ENCODE data around the gene SSBP3.
A peak's percentile ranks its signal among the peaks of the same experiment; 100 is the strongest.

SSBP3 gene

GRCh38 chr1:54384471-54384870, 21.7 kb downstream of the SSBP3 start:
- TF ChIP-seq, protein P1, sequence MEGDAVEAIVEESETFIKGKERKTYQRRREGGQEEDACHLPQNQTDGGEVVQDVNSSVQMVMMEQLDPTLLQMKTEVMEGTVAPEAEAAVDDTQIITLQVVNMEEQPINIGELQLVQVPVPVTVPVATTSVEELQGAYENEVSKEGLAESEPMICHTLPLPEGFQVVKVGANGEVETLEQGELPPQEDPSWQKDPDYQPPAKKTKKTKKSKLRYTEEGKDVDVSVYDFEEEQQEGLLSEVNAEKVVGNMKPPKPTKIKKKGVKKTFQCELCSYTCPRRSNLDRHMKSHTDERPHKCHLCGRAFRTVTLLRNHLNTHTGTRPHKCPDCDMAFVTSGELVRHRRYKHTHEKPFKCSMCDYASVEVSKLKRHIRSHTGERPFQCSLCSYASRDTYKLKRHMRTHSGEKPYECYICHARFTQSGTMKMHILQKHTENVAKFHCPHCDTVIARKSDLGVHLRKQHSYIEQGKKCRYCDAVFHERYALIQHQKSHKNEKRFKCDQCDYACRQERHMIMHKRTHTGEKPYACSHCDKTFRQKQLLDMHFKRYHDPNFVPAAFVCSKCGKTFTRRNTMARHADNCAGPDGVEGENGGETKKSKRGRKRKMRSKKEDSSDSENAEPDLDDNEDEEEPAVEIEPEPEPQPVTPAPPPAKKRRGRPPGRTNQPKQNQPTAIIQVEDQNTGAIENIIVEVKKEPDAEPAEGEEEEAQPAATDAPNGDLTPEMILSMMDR (IDR thresholded peaks at IDR 0.05) = no peak
- Histone ChIP-seq H3K27me3 (no peaks in the 10 kb centered on the region), H3K4me3 (no peak overlapping the region), H3K4me1 (peaks cover 5 to 60% (median 45%) of the 10 kb centered on the region in 4 donors), H3K9me3 (no peaks in the 10 kb centered on the region), H3K27ac (peak overlapping the region; percentile 51 to 53), H3K36me3 (peaks cover 0 to 22% (median 6%) of the 10 kb centered on the region in 3 donors)
- no peak for DNase-seq
- intact Hi-C loops (cut with DNase I; ENCODE audit: low total_unique reads) = no loop called here

DNA sequence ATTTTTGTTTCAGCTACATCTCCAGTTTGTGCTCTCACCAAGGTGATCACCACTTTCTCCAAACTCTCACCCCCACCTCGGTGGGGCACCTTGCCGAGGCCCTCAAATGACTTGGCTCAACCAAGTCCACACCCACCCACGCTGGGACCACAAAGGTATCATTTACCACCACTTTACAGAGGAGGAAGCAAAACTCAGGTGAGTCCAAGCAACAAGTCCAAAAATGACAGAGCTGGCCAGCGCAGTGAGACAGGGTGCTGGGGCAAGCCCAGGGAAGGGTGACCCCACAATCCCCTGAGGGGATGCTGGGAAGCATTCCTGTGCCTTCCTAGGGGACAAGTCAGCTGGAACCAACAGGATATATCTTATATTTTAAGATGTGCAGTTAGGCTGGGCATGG, 24.7 kb downstream of the SSBP3 start:
- H3K4me1 ChIP-seq = peaks cover 5 to 64% (median 41%) of the 10 kb centered on the region in 4 donors
- H3K9me3 ChIP-seq = no peaks in the 10 kb centered on the region
- no peaks in the 10 kb centered on the region for H3K27me3 ChIP-seq
- no peak for DNase-seq
- peaks cover 0 to 16% (median 6%) of the 10 kb centered on the region in 3 donors for H3K36me3 ChIP-seq
- no peak overlapping the region for H3K4me3 ChIP-seq
- intact Hi-C loops (cut with DNase I; ENCODE audit: low total_unique reads) = no loop called here
- TF ChIP-seq, protein P1 (IDR thresholded peaks at IDR 0.05) = no peak
- no peak overlapping the region for H3K27ac ChIP-seq

DNA sequence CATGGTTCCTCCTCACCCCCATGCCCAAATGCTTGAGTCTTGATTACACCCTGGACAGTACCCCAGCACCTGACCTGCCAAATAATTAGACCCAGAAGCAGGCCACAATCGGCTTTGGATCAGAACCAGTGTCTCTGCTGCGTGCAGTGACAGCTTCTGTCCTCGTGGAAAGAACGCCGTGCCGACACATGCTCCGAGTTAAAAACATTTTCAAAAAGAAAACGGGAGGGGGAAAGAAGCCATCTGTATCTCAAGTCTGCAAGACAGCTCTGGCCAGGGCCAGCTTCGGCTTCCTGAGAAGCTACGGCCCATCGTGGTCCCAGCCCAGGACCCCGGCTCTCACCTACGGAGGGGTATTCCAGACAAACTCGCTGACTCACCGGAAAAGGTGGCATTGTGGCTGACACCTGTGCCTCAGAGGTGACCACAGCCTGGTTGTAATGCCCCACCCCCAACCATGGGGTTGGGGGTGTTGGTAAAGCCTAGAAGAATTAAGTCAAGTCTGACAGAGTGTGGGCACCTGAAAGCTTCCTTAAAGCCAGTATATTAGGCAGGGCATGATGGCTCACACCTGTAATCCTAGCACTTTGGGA, 25.8 kb downstream of the SSBP3 start:
- DNase-seq = no peak
- Histone ChIP-seq H3K27ac (peak overlapping the region; percentile 54 to 62), H3K36me3 (peaks cover 0 to 16% (median 8%) of the 10 kb centered on the region in 3 donors), H3K4me1 (peaks cover 5 to 65% (median 38%) of the 10 kb centered on the region in 4 donors), H3K27me3 (no peaks in the 10 kb centered on the region), H3K4me3 (peak overlapping the region in 1 of 2 donors; percentile 16), H3K9me3 (no peaks in the 10 kb centered on the region)
- intact Hi-C loops (cut with DNase I; ENCODE audit: low total_unique reads) = no loop called here
- TF ChIP-seq, protein P1 (IDR thresholded peaks at IDR 0.05) = no peak

DNA sequence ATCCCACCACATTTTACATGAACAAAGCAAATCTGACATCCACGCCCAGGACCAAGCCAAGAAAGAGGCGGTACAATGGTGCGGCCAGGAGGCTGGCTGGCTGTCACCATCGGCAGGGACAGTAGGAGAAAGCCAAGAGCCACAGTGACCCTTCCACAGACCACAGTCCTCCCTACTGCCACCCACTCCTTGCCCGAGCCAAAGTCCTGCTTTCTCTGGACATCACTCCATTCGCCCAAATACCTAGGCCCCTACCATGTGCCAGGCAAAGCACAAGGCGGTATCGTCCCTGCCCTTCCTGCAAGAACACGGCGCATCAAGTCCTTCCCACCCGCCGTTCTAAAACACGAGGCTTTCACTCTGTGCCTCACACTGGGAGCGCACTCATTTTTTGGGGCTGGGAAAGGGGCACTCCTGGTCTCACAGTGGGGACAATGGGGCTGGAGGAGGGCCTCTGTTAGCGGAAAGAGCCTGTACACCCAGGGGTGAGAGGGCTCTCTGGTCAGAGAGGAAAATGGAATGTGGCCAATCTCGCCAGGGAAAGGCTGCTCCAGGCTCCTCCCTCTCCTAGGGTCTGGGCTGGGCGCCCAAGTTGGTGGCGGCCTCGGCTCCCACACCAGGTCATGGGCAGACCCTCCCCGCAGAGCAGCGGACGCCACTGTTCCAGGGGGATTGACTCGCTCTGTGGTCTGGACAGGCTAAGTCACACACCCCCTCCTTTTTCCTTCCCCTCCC, 26.5 kb downstream of the SSBP3 start:
- TF ChIP-seq, protein P1 (IDR thresholded peaks at IDR 0.05) = no peak
- Histone ChIP-seq H3K4me1 (peaks cover 5 to 65% (median 36%) of the 10 kb centered on the region in 4 donors), H3K36me3 (peaks cover 0 to 16% (median 10%) of the 10 kb centered on the region in 3 donors), H3K27me3 (no peaks in the 10 kb centered on the region), H3K27ac (peak overlapping the region; percentile 54 to 62), H3K4me3 (peak overlapping the region in 1 of 2 donors; percentile 16), H3K9me3 (no peaks in the 10 kb centered on the region)
- peak in 1 of 2 donors; percentile 75 for DNase-seq
- intact Hi-C loops (cut with DNase I; ENCODE audit: low total_unique reads) = no loop called here

- peaks cover 5 to 65% (median 36%) of the 10 kb centered on the region in 4 donors for H3K4me1 ChIP-seq
Measured at GRCh38 chr1:54378874-54379554, 27.2 kb downstream of the SSBP3 start.

More at GRCh38 chr1:54378874-54379554, 27.2 kb downstream of the SSBP3 start:
- TF ChIP-seq, protein P1 (IDR thresholded peaks at IDR 0.05) = no peak
- Histone ChIP-seq H3K9me3 (no peaks in the 10 kb centered on the region), H3K27me3 (no peaks in the 10 kb centered on the region), H3K36me3 (peaks cover 0 to 16% (median 10%) of the 10 kb centered on the region in 3 donors), H3K27ac (peak overlapping the region; percentile 54 to 62), H3K4me3 (no peak overlapping the region)
- DNase-seq = no peak
- intact Hi-C loops (cut with DNase I; ENCODE audit: low total_unique reads) = no loop called here

Data from tibial artery (tissue), 4 donors.